Stomach (tissue), 4 donors: ENCODE data around the gene FTO.

Experiments
- CTCF ChIP-seq, 7 experiments: fragments of 450-650 bp in 4 of 7; fragments of 200-600 bp in 3 of 7; sonication (generic) in 3 of 7; IDR thresholded peaks; one replicate each; pipeline ENCODE4 v1.5.1; 2016 to 2019; ENCODE audit warnings: antibody characterized with exemption in 7 of 7, control low read depth in 2 of 7, mild to moderate bottlenecking in 1 of 7
- POLR2A ChIP-seq, 4 donors: fragments of 450-650 bp; IDR thresholded peaks; one replicate each; pipeline ENCODE4 v1.6.1; 2016; ENCODE audit warnings: antibody characterized with exemption in 4 of 4, control low read depth in 2 of 4, mild to moderate bottlenecking in 1 of 4, moderate library complexity in 1 of 4

- no peak for TF ChIP-seq CTCF (IDR thresholded peaks at IDR 0.05)
- TF ChIP-seq POLR2A (IDR thresholded peaks at IDR 0.05) = no peak
Measured at GRCh38 chr16:53745753-53746266, 41.9 kb downstream of the FTO start.
